Measurements from ENCODE around the gene MAGI1. TPM values are rescaled to one million over a fixed set of nuclear protein-coding genes. Genes with fewer than 3 reads are reported as not detected.

MAGI1 gene
- total RNA-seq, 3 donors from 2014 or later (not counting 1 experiment from before 2014, with no cell fraction given), result not detected

GRCh38 chr3:65584002-65584401 lies 454.7 kb downstream of the MAGI1 start:
- no peaks in the 10 kb centered on the region for H3K36me3 Mint-ChIP-seq
- TF ChIP-seq, protein P1, sequence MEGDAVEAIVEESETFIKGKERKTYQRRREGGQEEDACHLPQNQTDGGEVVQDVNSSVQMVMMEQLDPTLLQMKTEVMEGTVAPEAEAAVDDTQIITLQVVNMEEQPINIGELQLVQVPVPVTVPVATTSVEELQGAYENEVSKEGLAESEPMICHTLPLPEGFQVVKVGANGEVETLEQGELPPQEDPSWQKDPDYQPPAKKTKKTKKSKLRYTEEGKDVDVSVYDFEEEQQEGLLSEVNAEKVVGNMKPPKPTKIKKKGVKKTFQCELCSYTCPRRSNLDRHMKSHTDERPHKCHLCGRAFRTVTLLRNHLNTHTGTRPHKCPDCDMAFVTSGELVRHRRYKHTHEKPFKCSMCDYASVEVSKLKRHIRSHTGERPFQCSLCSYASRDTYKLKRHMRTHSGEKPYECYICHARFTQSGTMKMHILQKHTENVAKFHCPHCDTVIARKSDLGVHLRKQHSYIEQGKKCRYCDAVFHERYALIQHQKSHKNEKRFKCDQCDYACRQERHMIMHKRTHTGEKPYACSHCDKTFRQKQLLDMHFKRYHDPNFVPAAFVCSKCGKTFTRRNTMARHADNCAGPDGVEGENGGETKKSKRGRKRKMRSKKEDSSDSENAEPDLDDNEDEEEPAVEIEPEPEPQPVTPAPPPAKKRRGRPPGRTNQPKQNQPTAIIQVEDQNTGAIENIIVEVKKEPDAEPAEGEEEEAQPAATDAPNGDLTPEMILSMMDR (IDR thresholded peaks at IDR 0.05), result no peak
- Histone ChIP-seq H3K36me3 (ENCODE audit: control insufficient read depth, insufficient read depth, low read length) (no peaks in the 10 kb centered on the region), H3K27me3 (ENCODE audit: control insufficient read depth, insufficient read depth, low read length) (no peaks in the 10 kb centered on the region), H3K27ac (ENCODE audit: low read length) (no peak overlapping the region), H3K9me3 (ENCODE audit: control insufficient read depth, insufficient read depth, low read length) (no peaks in the 10 kb centered on the region), H3K4me1 (ENCODE audit: control insufficient read depth, insufficient read depth, low read length) (no peaks in the 10 kb centered on the region), H3K4me3 (ENCODE audit: low read length) (no peak overlapping the region)
- no peaks in the 10 kb centered on the region for H3K4me1 Mint-ChIP-seq
- H3K27me3 Mint-ChIP-seq (ENCODE audit: low read depth in 2 of 2), result no peaks in the 10 kb centered on the region
- no peak for DNase-seq
- no peak for ATAC-seq
- H3K9me3 Mint-ChIP-seq, result peaks cover 6% of the 10 kb centered on the region in 2 donors
- intact Hi-C loops (cut with micrococcal nuclease), result no loop called here
- no peak overlapping the region for H3K4me3 Mint-ChIP-seq
- no peak overlapping the region for H3K27ac Mint-ChIP-seq

GRCh38 chr3:65583188-65583587 lies 455.5 kb downstream of the MAGI1 start:
- H3K27me3 Mint-ChIP-seq (ENCODE audit: low read depth in 2 of 2), result no peaks in the 10 kb centered on the region
- no peak overlapping the region for H3K27ac Mint-ChIP-seq
- Histone ChIP-seq H3K27ac (ENCODE audit: low read length) (no peak overlapping the region), H3K4me3 (ENCODE audit: low read length) (no peak overlapping the region), H3K9me3 (ENCODE audit: control insufficient read depth, insufficient read depth, low read length) (no peaks in the 10 kb centered on the region), H3K27me3 (ENCODE audit: control insufficient read depth, insufficient read depth, low read length) (no peaks in the 10 kb centered on the region), H3K4me1 (ENCODE audit: control insufficient read depth, insufficient read depth, low read length) (no peaks in the 10 kb centered on the region), H3K36me3 (ENCODE audit: control insufficient read depth, insufficient read depth, low read length) (no peaks in the 10 kb centered on the region)
- no peaks in the 10 kb centered on the region for H3K4me1 Mint-ChIP-seq
- no peaks in the 10 kb centered on the region for H3K36me3 Mint-ChIP-seq
- TF ChIP-seq, protein P1 (IDR thresholded peaks at IDR 0.05), result no peak
- ATAC-seq, result no peak
- DNase-seq, result no peak
- intact Hi-C loops (cut with micrococcal nuclease), result no loop called here
- H3K4me3 Mint-ChIP-seq, result no peak overlapping the region
- H3K9me3 Mint-ChIP-seq, result peaks cover 6 to 11% of the 10 kb centered on the region in 2 donors
- 71% methylated on average over 1 of the region's 1 CpG for WGBS (ENCODE audit: insufficient coverage)

DNA sequence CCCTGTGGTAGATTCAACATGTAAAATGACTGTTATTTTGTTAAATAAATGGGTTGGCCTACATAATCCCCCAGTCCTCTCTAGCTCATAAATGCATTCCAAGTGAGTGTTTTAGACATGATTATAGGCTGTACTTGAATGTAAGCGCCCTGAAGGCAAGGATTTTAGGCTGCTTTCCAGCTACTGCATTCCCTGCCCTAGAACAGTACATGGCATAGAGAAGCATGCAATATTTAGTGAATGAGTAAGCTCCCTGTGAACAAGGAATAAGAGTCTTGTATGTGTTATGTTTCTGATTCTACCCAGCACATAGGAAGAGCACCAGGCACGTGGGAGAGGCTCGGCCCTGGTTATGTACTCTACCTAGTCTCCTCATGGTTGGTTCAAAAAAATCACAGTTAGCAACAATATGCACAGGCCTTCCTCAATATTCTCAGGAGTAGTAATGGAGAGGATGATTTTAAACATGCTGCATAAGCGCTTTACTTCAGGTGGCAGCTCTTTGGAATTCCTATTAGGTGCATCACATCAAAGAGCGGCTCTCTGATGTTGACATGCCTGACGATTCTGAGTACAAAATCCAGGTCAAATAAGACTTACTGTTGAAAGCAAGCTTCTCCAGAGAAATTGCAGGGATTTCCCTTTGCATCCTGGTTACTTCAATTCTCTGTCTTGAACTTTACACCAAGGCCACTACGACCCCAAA lies 456.6 kb downstream of the MAGI1 start:
- Histone ChIP-seq H3K36me3 (ENCODE audit: control insufficient read depth, insufficient read depth, low read length) (no peaks in the 10 kb centered on the region), H3K4me1 (ENCODE audit: control insufficient read depth, insufficient read depth, low read length) (no peaks in the 10 kb centered on the region), H3K9me3 (ENCODE audit: control insufficient read depth, insufficient read depth, low read length) (no peaks in the 10 kb centered on the region), H3K4me3 (ENCODE audit: low read length) (no peak overlapping the region), H3K27me3 (ENCODE audit: control insufficient read depth, insufficient read depth, low read length) (no peaks in the 10 kb centered on the region), H3K27ac (ENCODE audit: low read length) (no peak overlapping the region)
- no peaks in the 10 kb centered on the region for H3K27me3 Mint-ChIP-seq (ENCODE audit: low read depth in 2 of 2)
- WGBS (ENCODE audit: insufficient coverage), result 92% methylated on average over 7 of the region's 7 CpGs
- H3K9me3 Mint-ChIP-seq, result peaks cover 6 to 13% of the 10 kb centered on the region in 2 donors
- TF ChIP-seq, protein P1 (IDR thresholded peaks at IDR 0.05), result no peak
- ATAC-seq (no peak), DNase-seq (no peak)
- no peaks in the 10 kb centered on the region for H3K4me1 Mint-ChIP-seq
- H3K36me3 Mint-ChIP-seq, result no peaks in the 10 kb centered on the region
- H3K27ac Mint-ChIP-seq, result no peak overlapping the region
- no peak overlapping the region for H3K4me3 Mint-ChIP-seq
- intact Hi-C loops (cut with micrococcal nuclease), result no loop called here

DNA sequence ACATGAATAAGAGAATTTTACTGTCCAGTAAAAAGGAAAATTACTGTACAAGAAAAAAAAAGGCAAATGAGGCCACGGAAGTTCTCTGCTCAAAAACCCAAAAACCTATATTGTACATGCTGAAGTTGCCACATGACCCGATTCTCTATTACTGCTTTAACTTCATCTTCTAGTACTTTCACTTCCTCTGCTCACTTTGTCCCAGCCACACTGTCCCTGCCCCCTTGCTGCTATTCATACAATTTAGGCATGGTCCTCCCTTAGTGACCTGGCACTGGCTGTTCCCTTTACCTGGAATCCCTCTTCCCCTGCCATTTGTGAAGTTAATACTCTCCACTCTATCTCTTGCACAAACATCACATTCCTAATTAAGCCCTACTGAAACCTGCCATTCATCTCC lies 457.4 kb downstream of the MAGI1 start:
- Histone ChIP-seq H3K27me3 (ENCODE audit: control insufficient read depth, insufficient read depth, low read length) (no peaks in the 10 kb centered on the region), H3K9me3 (ENCODE audit: control insufficient read depth, insufficient read depth, low read length) (no peaks in the 10 kb centered on the region), H3K4me1 (ENCODE audit: control insufficient read depth, insufficient read depth, low read length) (no peaks in the 10 kb centered on the region), H3K4me3 (ENCODE audit: low read length) (no peak overlapping the region), H3K27ac (ENCODE audit: low read length) (no peak overlapping the region), H3K36me3 (ENCODE audit: control insufficient read depth, insufficient read depth, low read length) (no peaks in the 10 kb centered on the region)
- Mint-ChIP-seq H3K4me3 (no peak overlapping the region), H3K4me1 (no peaks in the 10 kb centered on the region), H3K27ac (no peak overlapping the region), H3K36me3 (no peaks in the 10 kb centered on the region), H3K9me3 (peaks cover 6 to 13% of the 10 kb centered on the region in 2 donors), H3K27me3 (ENCODE audit: low read depth in 2 of 2) (no peaks in the 10 kb centered on the region)
- TF ChIP-seq, protein P1 (IDR thresholded peaks at IDR 0.05), result no peak
- DNase-seq (no peak), ATAC-seq (no peak)
- intact Hi-C loops (cut with micrococcal nuclease), result no loop called here
- WGBS (ENCODE audit: insufficient coverage), result 74% methylated on average over 2 of the region's 2 CpGs

All from natural killer cell (primary cell).